Measurements from ENCODE around the gene HTR3A. TPM values are rescaled to one million over a fixed set of nuclear protein-coding genes. Genes with fewer than 3 reads are reported as not detected.

HTR3A gene
- total RNA-seq, 1 donor from 2014 or later: 0.27 TPM

DNA sequence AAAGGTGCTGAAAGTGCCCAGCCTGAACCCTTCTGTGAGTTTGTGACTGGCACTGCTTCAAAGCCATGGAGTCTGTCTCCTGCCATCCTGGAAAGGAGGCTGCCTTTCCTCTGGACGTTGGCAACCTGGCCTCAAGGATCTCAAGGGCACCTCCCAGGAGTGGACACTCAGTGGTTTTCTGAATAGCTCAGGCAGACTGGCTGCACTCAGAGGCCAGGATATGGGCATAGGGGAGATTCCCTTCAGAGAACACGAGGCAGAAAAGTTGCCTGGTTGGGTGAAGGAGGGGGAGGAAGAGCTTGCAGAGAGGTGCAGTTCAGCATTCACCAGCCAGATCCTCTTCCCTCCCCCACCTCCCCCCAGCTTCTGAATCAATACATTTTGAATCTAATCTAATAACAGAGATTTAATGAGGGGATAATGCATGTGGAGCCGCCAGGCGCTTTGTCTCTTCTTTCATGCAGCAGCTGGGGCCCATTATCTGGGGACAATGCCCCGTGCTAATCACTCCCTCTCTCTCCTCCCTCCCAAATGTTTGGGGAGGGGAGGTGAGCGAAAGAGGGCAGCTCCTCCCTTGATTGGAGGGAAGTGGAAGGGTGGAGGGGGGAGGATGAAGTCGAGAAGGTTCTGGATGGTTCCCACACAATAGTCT lies 17.7 kb downstream of the HTR3A start:
- DNase-seq (ENCODE audit: extremely low spot score, unreplicated experiment): no peak
- Mint-ChIP-seq H3K27ac (no peak overlapping the region), H3K9me3 (no peaks in the 10 kb centered on the region)

GRCh38 chr11:113994077-113994954 lies 19.4 kb downstream of the HTR3A start:
- no peak for DNase-seq (ENCODE audit: extremely low spot score, unreplicated experiment)

More for the DNA sequence above, 17.7 kb downstream of the HTR3A start:
- Mint-ChIP-seq H3K27me3 (peaks cover 60% of the 10 kb centered on the region), H3K4me1 (ENCODE audit: unreplicated experiment) (no peaks in the 10 kb centered on the region), H3K36me3 (no peaks in the 10 kb centered on the region), H3K4me3 (no peak overlapping the region)
- no peak for TF ChIP-seq CTCF (conservative IDR thresholded peaks at IDR 0.05)

DNA sequence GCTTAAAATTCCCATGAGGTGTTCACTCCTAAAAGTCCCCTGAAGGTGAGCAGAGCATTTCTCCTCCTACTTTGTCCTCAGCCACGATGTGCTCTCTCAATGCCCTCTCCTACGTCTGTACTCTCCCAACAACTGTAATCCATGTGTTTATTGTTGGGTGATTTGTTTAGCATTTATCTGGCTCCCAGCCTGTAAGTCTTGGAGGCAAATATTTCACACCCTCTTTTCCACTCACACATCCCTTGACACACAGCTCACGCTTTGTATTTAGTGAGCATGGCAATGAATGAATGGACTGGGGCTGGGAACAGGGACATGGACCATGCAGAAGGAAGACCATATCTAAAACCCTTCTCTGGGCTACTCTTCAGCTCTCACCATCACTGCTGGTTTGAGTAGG lies 22.6 kb downstream of the HTR3A start:
- no peak overlapping the region for H3K4me3 Mint-ChIP-seq
- no peaks in the 10 kb centered on the region for H3K4me1 Mint-ChIP-seq (ENCODE audit: unreplicated experiment)
- no peak for TF ChIP-seq CTCF (conservative IDR thresholded peaks at IDR 0.05)
- DNase-seq (ENCODE audit: extremely low spot score, unreplicated experiment): no peak
- H3K36me3 Mint-ChIP-seq: no peaks in the 10 kb centered on the region
- H3K27me3 Mint-ChIP-seq: peaks cover 55% of the 10 kb centered on the region
- H3K9me3 Mint-ChIP-seq: no peaks in the 10 kb centered on the region
- H3K27ac Mint-ChIP-seq: no peak overlapping the region

More at GRCh38 chr11:113994077-113994954, 19.4 kb downstream of the HTR3A start:
- H3K27me3 Mint-ChIP-seq: peaks cover 58% of the 10 kb centered on the region
- TF ChIP-seq CTCF (conservative IDR thresholded peaks at IDR 0.05): peak; percentile 87
- no peaks in the 10 kb centered on the region for H3K36me3 Mint-ChIP-seq
- H3K4me3 Mint-ChIP-seq: no peak overlapping the region
- H3K4me1 Mint-ChIP-seq (ENCODE audit: unreplicated experiment): no peaks in the 10 kb centered on the region
- no peak overlapping the region for H3K27ac Mint-ChIP-seq
- H3K9me3 Mint-ChIP-seq: no peaks in the 10 kb centered on the region

DNA sequence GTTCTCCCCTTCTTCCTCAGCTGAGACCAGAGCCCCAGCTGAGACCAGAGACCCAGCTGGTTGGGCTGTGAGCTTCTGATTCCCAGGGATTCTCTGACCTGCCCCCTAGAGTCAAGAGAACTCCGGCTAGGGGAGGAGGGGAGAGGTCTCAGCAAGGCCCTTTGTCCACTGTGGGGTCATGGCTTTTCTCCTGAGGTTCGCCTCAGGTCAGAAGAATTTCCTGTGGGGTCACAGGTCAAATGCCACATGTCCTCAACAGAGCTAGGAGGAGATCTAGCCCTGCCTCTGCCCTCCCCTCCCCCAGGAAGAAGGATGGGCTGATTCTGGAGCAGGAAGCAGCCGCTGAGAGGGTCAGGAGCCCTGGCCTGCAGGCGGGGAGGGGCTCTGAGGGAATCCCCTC lies 23.7 kb downstream of the HTR3A start:
- TF ChIP-seq CTCF (conservative IDR thresholded peaks at IDR 0.05): no peak
- no peaks in the 10 kb centered on the region for H3K36me3 Mint-ChIP-seq
- no peak overlapping the region for H3K27ac Mint-ChIP-seq
- no peak for DNase-seq (ENCODE audit: extremely low spot score, unreplicated experiment)
- H3K27me3 Mint-ChIP-seq: peaks cover 55% of the 10 kb centered on the region
- no peaks in the 10 kb centered on the region for H3K4me1 Mint-ChIP-seq (ENCODE audit: unreplicated experiment)
- H3K9me3 Mint-ChIP-seq: no peaks in the 10 kb centered on the region
- H3K4me3 Mint-ChIP-seq: no peak overlapping the region

- no peak for TF ChIP-seq CTCF (conservative IDR thresholded peaks at IDR 0.05)
- DNase-seq (ENCODE audit: extremely low spot score, unreplicated experiment): no peak
- Mint-ChIP-seq H3K9me3 (no peaks in the 10 kb centered on the region), H3K36me3 (no peaks in the 10 kb centered on the region), H3K4me3 (no peak overlapping the region), H3K27me3 (peaks cover 47% of the 10 kb centered on the region), H3K4me1 (ENCODE audit: unreplicated experiment) (no peaks in the 10 kb centered on the region), H3K27ac (no peak overlapping the region)
These were observed 25.6 kb downstream of the HTR3A start for GRCh38 chr11:114000526-114000925.
